SK-N-SH treated with all-trans-retinoic acid at 6 μM for 48 hours (cell line): ENCODE results near the gene PAK6.

Source experiments
- BACH2 ChIP-seq: fragments of 250-450 bp; sonication (Bioruptor Pico); IDR thresholded peaks from 2 replicates; pipeline ENCODE4 v1.9.0; 2021; ENCODE audit warnings: mild to moderate bottlenecking, borderline replicate concordance
- ESRRG ChIP-seq: fragments of 250-450 bp; sonication (Bioruptor Pico); IDR thresholded peaks from 2 replicates; pipeline ENCODE4 v1.6.1; 2021; ENCODE audit warnings: mild to moderate bottlenecking
- OSR1 ChIP-seq: fragments of 250-450 bp; sonication (Bioruptor Pico); IDR thresholded peaks from 2 replicates; pipeline ENCODE4 v1.8.0; 2022; ENCODE audit warnings: moderate library complexity, mild to moderate bottlenecking, inconsistent platforms
- POU6F1 ChIP-seq: fragments of 250-450 bp; sonication (Bioruptor Pico); IDR thresholded peaks from 2 replicates; pipeline ENCODE4 v1.8.0; 2021; ENCODE audit warnings: low read depth, mild to moderate bottlenecking, moderate library complexity, borderline replicate concordance
- PPARA ChIP-seq: fragments of 250-450 bp; sonication (Bioruptor Pico); IDR thresholded peaks from 2 replicates; pipeline ENCODE4 v1.5.0; 2020; ENCODE audit warnings: mild to moderate bottlenecking, borderline replicate concordance
- RARB ChIP-seq: fragments of 250-450 bp; sonication (Bioruptor Pico); IDR thresholded peaks from 2 replicates; pipeline ENCODE4 v1.8.0; 2021; ENCODE audit warnings: mild to moderate bottlenecking, moderate library complexity
- TCF4 ChIP-seq: fragments of 250-450 bp; sonication (Bioruptor Pico); IDR thresholded peaks from 2 replicates; pipeline ENCODE4 v1.8.0; 2021; ENCODE audit warnings: mild to moderate bottlenecking, moderate library complexity, borderline replicate concordance
- TOX ChIP-seq: fragments of 250-450 bp; sonication (Bioruptor Pico); IDR thresholded peaks from 2 replicates; pipeline ENCODE4 v1.8.0; 2021; ENCODE audit warnings: mild to moderate bottlenecking, moderate library complexity, borderline replicate concordance
- TSHZ2 ChIP-seq: fragments of 250-450 bp; sonication (Bioruptor Pico); IDR thresholded peaks from 2 replicates; pipeline ENCODE4 v1.5.0; 2020; ENCODE audit warnings: mild to moderate bottlenecking, moderate library complexity
- ZFP30 ChIP-seq: fragments of 450-650 bp; formaldehyde crosslinking; IDR thresholded peaks from 2 replicates; pipeline ENCODE4 v1.5.0; 2022; ENCODE audit warnings: mild to moderate bottlenecking, moderate library complexity
- ZNF8 ChIP-seq: fragments of 450-650 bp; formaldehyde crosslinking; IDR thresholded peaks from 2 replicates; pipeline ENCODE4 v1.5.0; 2020; ENCODE audit warnings: mild to moderate bottlenecking, moderate library complexity
- TF ChIP-seq, protein P1 (sequence below): fragments of 250-450 bp; sonication (Bioruptor Pico); IDR thresholded peaks from 2 replicates; pipeline ENCODE4 v1.8.0; 2020; ENCODE audit warnings: mild to moderate bottlenecking, moderate library complexity, borderline replicate concordance

- TF ChIP-seq ZNF8 (CRISPR knock-in tag) (no peak), PPARA (CRISPR knock-in tag) (no peak), TOX (no peak), TCF4 (CRISPR knock-in tag) (no peak), RARB (CRISPR knock-in tag) (no peak), ESRRG (CRISPR knock-in tag) (no peak), ZFP30 (CRISPR knock-in tag) (no peak), OSR1 (no peak), POU6F1 (CRISPR knock-in tag) (no peak), BACH2 (CRISPR knock-in tag) (no peak), TSHZ2 (CRISPR knock-in tag) (no peak)
- TF ChIP-seq, protein P1, sequence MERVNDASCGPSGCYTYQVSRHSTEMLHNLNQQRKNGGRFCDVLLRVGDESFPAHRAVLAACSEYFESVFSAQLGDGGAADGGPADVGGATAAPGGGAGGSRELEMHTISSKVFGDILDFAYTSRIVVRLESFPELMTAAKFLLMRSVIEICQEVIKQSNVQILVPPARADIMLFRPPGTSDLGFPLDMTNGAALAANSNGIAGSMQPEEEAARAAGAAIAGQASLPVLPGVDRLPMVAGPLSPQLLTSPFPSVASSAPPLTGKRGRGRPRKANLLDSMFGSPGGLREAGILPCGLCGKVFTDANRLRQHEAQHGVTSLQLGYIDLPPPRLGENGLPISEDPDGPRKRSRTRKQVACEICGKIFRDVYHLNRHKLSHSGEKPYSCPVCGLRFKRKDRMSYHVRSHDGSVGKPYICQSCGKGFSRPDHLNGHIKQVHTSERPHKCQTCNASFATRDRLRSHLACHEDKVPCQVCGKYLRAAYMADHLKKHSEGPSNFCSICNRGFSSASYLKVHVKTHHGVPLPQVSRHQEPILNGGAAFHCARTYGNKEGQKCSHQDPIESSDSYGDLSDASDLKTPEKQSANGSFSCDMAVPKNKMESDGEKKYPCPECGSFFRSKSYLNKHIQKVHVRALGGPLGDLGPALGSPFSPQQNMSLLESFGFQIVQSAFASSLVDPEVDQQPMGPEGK (CRISPR knock-in tag), result no peak
These were observed 34.8 kb upstream of the PAK6 start for GRCh38 chr15:40204100-40204499.
